ENCODE data around the gene CAPN11. TPM values are rescaled to one million over a fixed set of nuclear protein-coding genes. Genes with fewer than 3 reads are reported as not detected.

Gene CAPN11
- total RNA-seq, 1 donor from 2014 or later = 2.0 TPM

DNA sequence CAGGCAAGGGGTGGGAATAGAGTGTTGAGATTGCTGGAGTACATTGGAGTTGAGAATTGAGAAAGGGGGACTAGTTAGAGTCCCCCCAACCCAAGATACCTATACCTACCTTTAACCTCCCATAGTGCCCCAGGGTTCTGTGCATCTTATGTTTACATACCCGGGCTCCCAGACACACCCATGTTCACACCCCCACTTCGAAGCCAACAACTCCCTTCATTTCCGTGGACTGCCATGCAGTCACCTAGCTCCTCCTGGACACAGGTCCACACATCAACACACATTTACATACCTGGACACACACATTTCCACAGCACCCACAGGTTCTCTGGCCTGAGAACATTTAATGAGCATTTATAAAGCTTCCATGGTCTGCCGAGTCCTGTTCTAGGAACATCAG lies 26.1 kb upstream of the CAPN11 start:
- peaks cover 0 to 12% of the 10 kb centered on the region in 2 donors for H3K36me3 ChIP-seq
- peak overlapping the region; percentile 54 for H3K27ac ChIP-seq
- intact Hi-C loops (cut with DNase I) = no loop called here
- H3K4me1 ChIP-seq = peaks cover 45% of the 10 kb centered on the region
- no peak overlapping the region for H3K4me3 ChIP-seq
- no peaks in the 10 kb centered on the region for H3K9me3 ChIP-seq
- TF ChIP-seq, protein P1, sequence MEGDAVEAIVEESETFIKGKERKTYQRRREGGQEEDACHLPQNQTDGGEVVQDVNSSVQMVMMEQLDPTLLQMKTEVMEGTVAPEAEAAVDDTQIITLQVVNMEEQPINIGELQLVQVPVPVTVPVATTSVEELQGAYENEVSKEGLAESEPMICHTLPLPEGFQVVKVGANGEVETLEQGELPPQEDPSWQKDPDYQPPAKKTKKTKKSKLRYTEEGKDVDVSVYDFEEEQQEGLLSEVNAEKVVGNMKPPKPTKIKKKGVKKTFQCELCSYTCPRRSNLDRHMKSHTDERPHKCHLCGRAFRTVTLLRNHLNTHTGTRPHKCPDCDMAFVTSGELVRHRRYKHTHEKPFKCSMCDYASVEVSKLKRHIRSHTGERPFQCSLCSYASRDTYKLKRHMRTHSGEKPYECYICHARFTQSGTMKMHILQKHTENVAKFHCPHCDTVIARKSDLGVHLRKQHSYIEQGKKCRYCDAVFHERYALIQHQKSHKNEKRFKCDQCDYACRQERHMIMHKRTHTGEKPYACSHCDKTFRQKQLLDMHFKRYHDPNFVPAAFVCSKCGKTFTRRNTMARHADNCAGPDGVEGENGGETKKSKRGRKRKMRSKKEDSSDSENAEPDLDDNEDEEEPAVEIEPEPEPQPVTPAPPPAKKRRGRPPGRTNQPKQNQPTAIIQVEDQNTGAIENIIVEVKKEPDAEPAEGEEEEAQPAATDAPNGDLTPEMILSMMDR (IDR thresholded peaks at IDR 0.05) = no peak
- TF ChIP-seq POLR2AphosphoS5 (IDR thresholded peaks at IDR 0.05; ENCODE audit: insufficient read depth in 1 of 2, low read depth in 1 of 2) = no peak
- no peak for TF ChIP-seq POLR2A (IDR thresholded peaks at IDR 0.05)
- no peaks in the 10 kb centered on the region for H3K27me3 ChIP-seq
- DNase-seq (ENCODE audit: extremely low spot score in 2 of 2) = no peak

DNA sequence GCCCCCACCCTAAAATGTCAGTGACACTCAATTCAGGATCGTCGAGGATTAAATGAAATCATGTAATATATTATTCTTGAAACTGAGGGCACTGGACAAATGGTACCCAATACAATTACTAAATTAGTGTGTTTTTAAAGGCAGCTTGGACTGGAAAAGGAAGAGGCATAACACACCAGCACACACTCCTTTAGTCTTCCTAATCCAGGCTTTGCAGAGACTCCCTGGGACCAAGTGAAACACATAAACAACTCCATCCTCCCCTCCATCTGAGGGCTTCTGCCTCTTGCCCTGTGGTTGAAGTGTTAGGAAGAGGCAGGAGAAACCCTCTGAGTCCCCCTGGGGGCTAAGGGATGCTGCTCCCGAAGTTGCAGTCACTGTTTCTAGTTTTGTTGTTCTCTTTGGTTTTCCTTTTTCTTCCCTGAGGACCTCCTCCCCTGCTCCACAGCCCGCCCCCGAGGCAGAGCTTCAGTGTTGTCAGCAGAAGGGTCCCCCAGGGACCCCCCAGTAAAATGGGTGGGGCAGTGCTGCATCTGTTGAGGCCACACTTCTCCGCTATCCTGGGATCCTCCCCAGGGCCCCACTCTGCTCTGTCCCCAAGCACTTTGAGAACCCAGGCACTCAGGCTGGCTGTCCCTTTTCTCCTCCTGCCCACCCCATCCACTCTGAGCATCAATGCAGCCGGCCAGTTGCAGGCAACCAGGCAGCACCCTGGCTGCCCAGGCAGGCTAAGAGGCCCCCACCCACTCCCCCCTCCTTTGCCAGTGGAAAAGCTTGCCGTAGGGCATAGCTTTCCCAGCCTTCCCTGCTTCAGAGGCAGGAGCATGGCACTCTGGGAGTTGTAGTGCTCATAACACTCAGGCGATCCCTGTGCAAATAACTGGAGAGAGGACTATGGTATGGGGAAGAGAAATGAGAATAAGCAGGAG lies 25.4 kb upstream of the CAPN11 start:
- peak in 1 of 2 donors; percentile 51 for TF ChIP-seq POLR2AphosphoS5 (IDR thresholded peaks at IDR 0.05; ENCODE audit: insufficient read depth in 1 of 2, low read depth in 1 of 2)
- TF ChIP-seq, protein P1 (IDR thresholded peaks at IDR 0.05) = no peak
- Histone ChIP-seq H3K27me3 (no peaks in the 10 kb centered on the region), H3K4me3 (peak overlapping the region; percentile 12 to 17), H3K36me3 (peaks cover 0 to 15% of the 10 kb centered on the region in 2 donors), H3K9me3 (no peaks in the 10 kb centered on the region), H3K4me1 (peaks cover 43% of the 10 kb centered on the region), H3K27ac (peak overlapping the region; percentile 54)
- intact Hi-C loops (cut with DNase I) = no loop called here
- DNase-seq (ENCODE audit: extremely low spot score in 2 of 2) = no peak

DNA sequence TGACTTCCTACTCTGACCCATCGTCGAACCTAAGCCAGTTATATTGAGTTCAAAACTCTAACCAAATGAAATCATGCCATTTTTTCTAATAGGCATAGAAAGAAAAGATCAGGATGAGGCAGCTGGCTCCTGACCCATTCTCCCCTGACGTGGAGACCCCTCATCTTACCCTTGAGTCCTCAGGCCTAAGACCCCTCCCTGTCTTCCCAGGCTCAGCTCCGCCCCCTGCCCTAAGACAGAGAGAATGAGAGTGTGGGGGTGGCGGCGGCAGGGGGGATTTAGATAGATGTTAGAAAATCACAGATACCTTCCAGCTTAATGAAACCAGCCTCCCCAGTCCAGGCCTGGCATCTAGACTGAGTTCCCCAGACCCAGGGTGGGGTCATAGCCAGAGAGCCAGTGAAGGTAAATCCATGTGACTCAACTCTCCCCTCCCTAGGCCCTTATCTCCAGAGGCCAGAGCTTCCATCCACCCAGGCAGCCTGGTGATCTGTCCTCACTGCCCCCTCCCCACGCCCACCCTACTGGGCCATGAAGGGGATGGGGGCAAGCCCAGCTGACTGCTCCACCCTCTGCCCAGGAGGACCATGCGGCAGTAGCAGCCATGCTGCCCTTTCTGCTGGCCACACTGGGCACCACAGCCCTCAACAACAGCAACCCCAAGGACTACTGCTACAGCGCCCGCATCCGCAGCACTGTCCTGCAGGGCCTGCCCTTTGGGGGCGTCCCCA lies 24.5 kb upstream of the CAPN11 start:
- Histone ChIP-seq H3K36me3 (peaks cover 0 to 17% of the 10 kb centered on the region in 2 donors), H3K27ac (no peak overlapping the region), H3K4me1 (peaks cover 34% of the 10 kb centered on the region), H3K27me3 (no peaks in the 10 kb centered on the region), H3K9me3 (no peaks in the 10 kb centered on the region), H3K4me3 (no peak overlapping the region)
- intact Hi-C loops (cut with DNase I) = no loop called here
- no peak for TF ChIP-seq POLR2AphosphoS5 (IDR thresholded peaks at IDR 0.05; ENCODE audit: insufficient read depth in 1 of 2, low read depth in 1 of 2)
- TF ChIP-seq, protein P1 (IDR thresholded peaks at IDR 0.05) = no peak
- TF ChIP-seq POLR2A (IDR thresholded peaks at IDR 0.05) = no peak
- no peak for DNase-seq (ENCODE audit: extremely low spot score in 2 of 2)

DNA sequence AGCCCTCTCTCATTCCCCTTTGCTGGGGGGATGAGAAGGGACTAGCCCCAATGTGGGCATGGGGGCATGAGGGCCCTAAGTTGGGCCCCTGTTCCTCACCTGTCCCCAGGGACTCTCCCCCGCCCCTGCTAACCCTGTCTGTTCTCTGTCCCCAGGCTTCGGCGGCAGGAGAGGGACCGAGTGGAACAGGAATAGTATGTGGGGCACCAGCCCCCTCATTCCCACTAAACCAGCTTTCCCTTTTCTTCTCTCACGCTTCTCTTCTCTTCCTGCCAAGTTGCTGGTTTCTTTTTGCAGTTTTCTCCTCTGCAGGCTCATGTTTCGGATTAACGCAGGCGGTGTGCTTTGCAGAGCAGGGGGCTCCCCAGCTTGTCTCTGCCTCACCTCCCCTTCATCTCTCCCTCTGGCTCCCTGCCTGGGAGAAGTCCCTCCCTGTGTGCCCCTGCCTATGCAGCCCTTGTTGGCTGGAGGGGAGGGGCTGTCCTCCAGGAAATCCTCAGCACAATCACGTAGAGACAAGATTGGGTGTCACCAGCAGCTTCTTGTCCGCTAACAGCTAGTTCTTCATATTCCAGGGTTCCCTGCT lies 23.4 kb upstream of the CAPN11 start:
- Histone ChIP-seq H3K4me1 (peaks cover 24% of the 10 kb centered on the region), H3K4me3 (no peak overlapping the region), H3K9me3 (no peaks in the 10 kb centered on the region), H3K27ac (no peak overlapping the region), H3K27me3 (no peaks in the 10 kb centered on the region), H3K36me3 (peaks cover 0 to 28% of the 10 kb centered on the region in 2 donors)
- no peak for DNase-seq (ENCODE audit: extremely low spot score in 2 of 2)
- TF ChIP-seq, protein P1 (IDR thresholded peaks at IDR 0.05) = no peak
- TF ChIP-seq POLR2AphosphoS5 (IDR thresholded peaks at IDR 0.05; ENCODE audit: insufficient read depth in 1 of 2, low read depth in 1 of 2) (no peak), POLR2A (IDR thresholded peaks at IDR 0.05) (no peak)
- intact Hi-C loops (cut with DNase I) = no loop called here

Data from vagina (tissue), 2 donors.